ENCODE data around the gene MCC. TPM values are rescaled to one million over a fixed set of nuclear protein-coding genes. Genes with fewer than 3 reads are reported as not detected.
A peak's percentile ranks its signal among the peaks of the same experiment; 100 is the strongest.

MCC gene
- total and polyA plus RNA-seq, 2 experiments from 2014 or later = 8.3 to 31.5 TPM

GRCh38 chr5:113048931-113049330 is 439.3 kb downstream of the MCC start:
- no peak overlapping the region for H3K4me3 ChIP-seq
- no peaks in the 10 kb centered on the region for H3K36me3 ChIP-seq (replicated peaks; ENCODE audit: insufficient read depth, low read depth)
- WGBS (ENCODE audit: low lambda C conversion rate, missing lambda C conversion rate) = 93% methylated on average over 10 of the region's 10 CpGs
- TF ChIP-seq EZH2 (IDR thresholded peaks at IDR 0.05; ENCODE audit: borderline replicate concordance) (no peak), EZH2phosphoT487 (IDR thresholded peaks at IDR 0.05; ENCODE audit: low read depth, severe bottlenecking, unreplicated experiment) (no peak)
- TF ChIP-seq, protein P1, sequence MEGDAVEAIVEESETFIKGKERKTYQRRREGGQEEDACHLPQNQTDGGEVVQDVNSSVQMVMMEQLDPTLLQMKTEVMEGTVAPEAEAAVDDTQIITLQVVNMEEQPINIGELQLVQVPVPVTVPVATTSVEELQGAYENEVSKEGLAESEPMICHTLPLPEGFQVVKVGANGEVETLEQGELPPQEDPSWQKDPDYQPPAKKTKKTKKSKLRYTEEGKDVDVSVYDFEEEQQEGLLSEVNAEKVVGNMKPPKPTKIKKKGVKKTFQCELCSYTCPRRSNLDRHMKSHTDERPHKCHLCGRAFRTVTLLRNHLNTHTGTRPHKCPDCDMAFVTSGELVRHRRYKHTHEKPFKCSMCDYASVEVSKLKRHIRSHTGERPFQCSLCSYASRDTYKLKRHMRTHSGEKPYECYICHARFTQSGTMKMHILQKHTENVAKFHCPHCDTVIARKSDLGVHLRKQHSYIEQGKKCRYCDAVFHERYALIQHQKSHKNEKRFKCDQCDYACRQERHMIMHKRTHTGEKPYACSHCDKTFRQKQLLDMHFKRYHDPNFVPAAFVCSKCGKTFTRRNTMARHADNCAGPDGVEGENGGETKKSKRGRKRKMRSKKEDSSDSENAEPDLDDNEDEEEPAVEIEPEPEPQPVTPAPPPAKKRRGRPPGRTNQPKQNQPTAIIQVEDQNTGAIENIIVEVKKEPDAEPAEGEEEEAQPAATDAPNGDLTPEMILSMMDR (IDR thresholded peaks at IDR 0.05; ENCODE audit: poor library complexity) = no peak
- H3K9me3 ChIP-seq (ENCODE audit: low read depth) = no peaks in the 10 kb centered on the region
- no peaks in the 10 kb centered on the region for H4K20me1 ChIP-seq (ENCODE audit: insufficient read depth, poor library complexity, severe bottlenecking)
- peaks cover 8% of the 10 kb centered on the region for H3K4me1 ChIP-seq (ENCODE audit: insufficient read depth)
- no peaks in the 10 kb centered on the region for H3K27me3 ChIP-seq
- no peak overlapping the region for H2AFZ ChIP-seq
- no peak overlapping the region for H3K27ac ChIP-seq
- DNase-seq (ENCODE audit: low spot score) = no peak
- H3K9me2 ChIP-seq (replicated peaks; ENCODE audit: insufficient read depth) = no peaks in the 10 kb centered on the region
- no peak overlapping the region for H3K4me2 ChIP-seq
- H3K79me2 ChIP-seq = no peaks in the 10 kb centered on the region

DNA sequence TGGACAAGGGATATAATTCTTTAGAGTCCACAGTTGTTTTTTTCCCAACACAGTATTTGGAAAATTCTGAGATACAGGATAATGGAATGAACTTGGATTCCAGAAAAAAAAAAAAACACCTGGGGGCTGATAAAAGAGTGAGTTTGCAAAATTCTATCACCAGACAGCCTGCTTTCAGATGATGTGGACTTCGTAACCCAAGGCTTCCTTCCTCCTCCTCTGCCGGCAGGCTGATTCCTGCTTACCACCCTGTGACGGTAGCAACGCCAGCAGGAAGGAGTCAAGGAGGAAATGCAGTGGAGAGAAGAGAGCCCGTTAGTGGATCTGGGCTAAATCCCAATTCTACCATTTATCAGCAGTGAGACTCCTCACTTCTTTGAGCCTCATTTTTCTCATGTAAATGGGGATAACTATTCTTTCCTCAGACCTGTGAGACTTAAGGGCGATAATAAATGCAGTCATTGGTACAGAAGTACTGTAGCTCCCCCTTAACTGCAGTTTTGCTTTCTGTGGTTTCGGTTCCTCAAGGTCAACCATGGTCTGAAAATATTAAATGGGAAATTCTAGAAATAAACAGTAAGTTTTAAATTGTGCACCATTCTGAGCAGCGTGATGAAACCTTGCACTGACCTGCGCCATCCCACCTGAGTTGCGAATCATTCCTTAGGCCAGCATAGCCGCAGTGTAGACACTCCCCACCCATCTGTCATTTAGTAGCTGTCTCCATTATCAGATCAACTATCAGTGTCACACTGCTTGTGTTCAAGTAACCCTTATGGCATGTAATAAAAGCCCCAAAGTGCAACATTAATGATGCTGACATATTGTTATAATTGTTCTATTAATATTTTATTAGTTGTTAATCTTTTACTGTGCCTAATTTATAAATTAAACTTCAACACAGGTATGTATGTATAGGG is 440.3 kb downstream of the MCC start:
- Histone ChIP-seq H3K27me3 (no peaks in the 10 kb centered on the region), H2AFZ (no peak overlapping the region), H3K9me2 (replicated peaks; ENCODE audit: insufficient read depth) (no peaks in the 10 kb centered on the region), H3K36me3 (replicated peaks; ENCODE audit: insufficient read depth, low read depth) (no peaks in the 10 kb centered on the region), H3K27ac (peak overlapping the region; percentile 88), H3K4me2 (no peak overlapping the region), H3K9me3 (ENCODE audit: low read depth) (no peaks in the 10 kb centered on the region), H3K4me1 (ENCODE audit: insufficient read depth) (peaks cover 8% of the 10 kb centered on the region), H3K4me3 (no peak overlapping the region), H3K79me2 (no peaks in the 10 kb centered on the region), H4K20me1 (ENCODE audit: insufficient read depth, poor library complexity, severe bottlenecking) (no peaks in the 10 kb centered on the region)
- DNase-seq (ENCODE audit: low spot score) = no peak
- 85% methylated on average over 11 of the region's 11 CpGs for WGBS (ENCODE audit: low lambda C conversion rate, missing lambda C conversion rate)
- TF ChIP-seq EZH2phosphoT487 (IDR thresholded peaks at IDR 0.05; ENCODE audit: low read depth, severe bottlenecking, unreplicated experiment) (no peak), EZH2 (IDR thresholded peaks at IDR 0.05; ENCODE audit: borderline replicate concordance) (no peak)
- TF ChIP-seq, protein P1 (IDR thresholded peaks at IDR 0.05; ENCODE audit: poor library complexity) = no peak

DNA sequence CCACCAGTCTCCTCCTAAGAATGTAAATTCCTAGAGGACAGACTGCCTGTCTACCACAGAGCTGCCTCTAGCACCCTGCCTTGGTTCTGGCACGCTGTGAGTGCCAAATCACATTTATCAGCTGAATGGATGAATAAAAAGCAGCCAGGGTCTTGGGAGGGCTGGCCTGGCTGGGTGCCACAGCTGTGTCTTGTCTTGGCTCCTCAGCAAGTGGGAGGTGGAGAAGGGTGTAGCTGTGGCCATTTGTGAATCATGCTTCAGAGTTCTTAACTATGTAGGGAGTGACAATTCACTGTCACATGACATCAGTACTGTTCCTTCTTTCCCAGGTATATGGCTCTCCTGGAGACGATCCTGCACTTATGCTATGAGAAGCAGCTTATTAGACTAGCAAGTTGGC is 441.0 kb downstream of the MCC start:
- H2AFZ ChIP-seq = no peak overlapping the region
- peaks cover 8% of the 10 kb centered on the region for H3K4me1 ChIP-seq (ENCODE audit: insufficient read depth)
- peak overlapping the region; percentile 88 for H3K27ac ChIP-seq
- DNase-seq (ENCODE audit: low spot score) = peak; percentile 55
- no peaks in the 10 kb centered on the region for H3K79me2 ChIP-seq
- no peaks in the 10 kb centered on the region for H3K9me3 ChIP-seq (ENCODE audit: low read depth)
- H3K4me2 ChIP-seq = no peak overlapping the region
- H3K36me3 ChIP-seq (replicated peaks; ENCODE audit: insufficient read depth, low read depth) = no peaks in the 10 kb centered on the region
- 83% methylated on average over 2 of the region's 2 CpGs for WGBS (ENCODE audit: low lambda C conversion rate, missing lambda C conversion rate)
- no peaks in the 10 kb centered on the region for H3K27me3 ChIP-seq
- H4K20me1 ChIP-seq (ENCODE audit: insufficient read depth, poor library complexity, severe bottlenecking) = no peaks in the 10 kb centered on the region
- H3K9me2 ChIP-seq (replicated peaks; ENCODE audit: insufficient read depth) = no peaks in the 10 kb centered on the region
- TF ChIP-seq, protein P1 (IDR thresholded peaks at IDR 0.05; ENCODE audit: poor library complexity) = no peak
- no peak for TF ChIP-seq EZH2phosphoT487 (IDR thresholded peaks at IDR 0.05; ENCODE audit: low read depth, severe bottlenecking, unreplicated experiment)
- TF ChIP-seq EZH2 (IDR thresholded peaks at IDR 0.05; ENCODE audit: borderline replicate concordance) = no peak
- no peak overlapping the region for H3K4me3 ChIP-seq

Data from hepatocyte (in vitro differentiated cells).